Osteoblast (primary cell): ENCODE results near the gene CC2D1A. TPM values are rescaled to one million over a fixed set of nuclear protein-coding genes. Genes with fewer than 3 reads are reported as not detected.
"Not testable (repeated sequence)": the region's sequence is repeated elsewhere in the genome, so short reads cannot be mapped to it uniquely, and the experiment has no call there.

Source experiments
- DNase-seq: peaks from one replicate; pipeline ENCODE4 v3.0.0; 2011; ENCODE audit warnings: low spot score, mixed read lengths; ENCODE audit not compliant: insufficient read length; ENCODE audit errors: missing footprints
- H2AFZ ChIP-seq: 2 replicates; pipeline ENCODE4 v1.6.0; 2011; ENCODE audit warnings: mild to moderate bottlenecking, low read length
- H3K27ac ChIP-seq: 2 replicates; pipeline ENCODE4 v1.5.1; 2011; ENCODE audit warnings: mild to moderate bottlenecking, low read depth, low read length, moderate library complexity
- H3K27me3 ChIP-seq: 2 replicates; pipeline ENCODE4 v1.6.0; 2012; ENCODE audit warnings: mild to moderate bottlenecking, control low read depth, inconsistent platforms, low read length, moderate library complexity; ENCODE audit not compliant: insufficient read depth
- H3K36me3 ChIP-seq: 2 replicates; pipeline ENCODE4 v1.5.1; 2011; ENCODE audit warnings: mild to moderate bottlenecking, low read length, control low read depth, moderate library complexity; ENCODE audit not compliant: insufficient read depth
- H3K4me1 ChIP-seq: 2 replicates; pipeline ENCODE4 v1.5.1; 2011; ENCODE audit warnings: mild to moderate bottlenecking, low read length, control low read depth, moderate library complexity; ENCODE audit not compliant: insufficient read depth
- H3K4me2 ChIP-seq: 2 replicates; pipeline ENCODE4 v1.6.0; 2011; ENCODE audit warnings: mild to moderate bottlenecking, low read length; ENCODE audit not compliant: insufficient read depth
- H3K4me3 ChIP-seq: fragments of 200-600 bp; sonication (generic); 3 replicates; pipeline ENCODE4 v1.5.1; 2012; ENCODE audit warnings: mild to moderate bottlenecking, low read length, inconsistent platforms; ENCODE audit not compliant: insufficient read depth
- H3K79me2 ChIP-seq: 2 replicates; pipeline ENCODE4 v1.6.0; 2012; ENCODE audit warnings: mild to moderate bottlenecking, low read length, control low read depth, inconsistent platforms; ENCODE audit not compliant: insufficient read depth
- H3K9me3 ChIP-seq: 2 replicates; pipeline ENCODE4 v1.5.1; 2011; ENCODE audit warnings: low read depth, low read length, control low read depth
- H4K20me1 ChIP-seq: 2 replicates; pipeline ENCODE4 v1.6.0; 2012; ENCODE audit warnings: mild to moderate bottlenecking, low read length, control low read depth; ENCODE audit not compliant: insufficient read depth
- CTCF ChIP-seq: IDR thresholded peaks from 2 replicates; pipeline ENCODE4 v1.5.1; 2011; ENCODE audit warnings: mild to moderate bottlenecking, low read depth, low read length, moderate library complexity; ENCODE audit errors: extremely low read depth
- total RNA-seq: library from RNA; depleted of rRNA; stranded (reverse); fragments of >200 nt; gene quantifications from 2 replicates; pipeline ENCODE4 v1.2.3, GENCODE V29; 2012

Gene CC2D1A
- total RNA-seq, 1 donor: 19.2 TPM

GRCh38 chr19:13918726-13919411, 12.9 kb downstream of the CC2D1A start:
- Histone ChIP-seq H3K27me3 (no peaks in the 10 kb centered on the region), H3K27ac (no peak overlapping the region), H3K79me2 (no peaks in the 10 kb centered on the region), H3K36me3 (peaks cover 34% of the 10 kb centered on the region), H3K4me3 (no peak overlapping the region), H2AFZ (no peak overlapping the region), H3K4me1 (no peaks in the 10 kb centered on the region), H3K4me2 (no peak overlapping the region), H3K9me3 (no peaks in the 10 kb centered on the region), H4K20me1 (no peaks in the 10 kb centered on the region)
- peak; percentile 45 for DNase-seq
- no peak for TF ChIP-seq CTCF

- peak; percentile 52 for DNase-seq
- no peak overlapping the region for H2AFZ ChIP-seq
- no peaks in the 10 kb centered on the region for H3K27me3 ChIP-seq
- no peak overlapping the region for H3K4me3 ChIP-seq
- H3K9me3 ChIP-seq: no peaks in the 10 kb centered on the region
- peaks cover 43% of the 10 kb centered on the region for H3K36me3 ChIP-seq
- no peaks in the 10 kb centered on the region for H3K4me1 ChIP-seq
- no peaks in the 10 kb centered on the region for H4K20me1 ChIP-seq
- TF ChIP-seq CTCF: no peak
- no peak overlapping the region for H3K4me2 ChIP-seq
- no peak overlapping the region for H3K27ac ChIP-seq
- no peaks in the 10 kb centered on the region for H3K79me2 ChIP-seq
These were observed 14.5 kb downstream of the CC2D1A start for GRCh38 chr19:13920524-13920923.

GRCh38 chr19:13920940-13921747, 15.1 kb downstream of the CC2D1A start:
- H3K36me3 ChIP-seq: peaks cover 41% of the 10 kb centered on the region
- H3K79me2 ChIP-seq: no peaks in the 10 kb centered on the region
- no peak overlapping the region for H3K4me3 ChIP-seq
- no peak overlapping the region for H3K27ac ChIP-seq
- H3K4me2 ChIP-seq: no peak overlapping the region
- no peaks in the 10 kb centered on the region for H3K4me1 ChIP-seq
- no peaks in the 10 kb centered on the region for H3K9me3 ChIP-seq
- peak; percentile 90 for DNase-seq
- no peak overlapping the region for H2AFZ ChIP-seq
- no peaks in the 10 kb centered on the region for H3K27me3 ChIP-seq
- no peak for TF ChIP-seq CTCF
- H4K20me1 ChIP-seq: no peaks in the 10 kb centered on the region

- H2AFZ ChIP-seq: not testable (repeated sequence)
These were observed 16.1 kb downstream of the CC2D1A start for GRCh38 chr19:13922118-13922517.

More at GRCh38 chr19:13922118-13922517, 16.1 kb downstream of the CC2D1A start:
- H3K4me1 ChIP-seq, H3K27me3 ChIP-seq, H4K20me1 ChIP-seq, H3K4me3 ChIP-seq, DNase-seq, H3K4me2 ChIP-seq, H3K79me2 ChIP-seq, H3K9me3 ChIP-seq, H3K27ac ChIP-seq: not testable (repeated sequence)
- H3K36me3 ChIP-seq: peaks cover 49% of the 10 kb centered on the region
